K562 (cell line): ENCODE measurements around the gene C2. TPM values are rescaled to one million over a fixed set of nuclear protein-coding genes. Genes with fewer than 3 reads are reported as not detected.

Experiments
- CBFB ChIP-seq: sonication (generic); formaldehyde crosslinking; IDR thresholded peaks from 2 replicates; pipeline ENCODE4 v1.4.0; 2020; ENCODE audit warnings: mild to moderate bottlenecking, missing genetic modification reagents
- CHD4 ChIP-seq: fragments of 200-600 bp; sonication (generic); IDR thresholded peaks from 3 replicates; pipeline ENCODE4 v1.6.1; 2012; ENCODE audit warnings: low read depth, mild to moderate bottlenecking, mixed read lengths, low read length, inconsistent platforms; ENCODE audit not compliant: insufficient read depth, insufficient replicate concordance, poor library complexity, severe bottlenecking
- CREB1 ChIP-seq, 2 experiments: sonication (generic) in 1 of 2; formaldehyde crosslinking in 1 of 2; IDR thresholded peaks; 2 replicates each; pipeline versions ENCODE4 v1.6.1 to v1.8.0; 2012 to 2022; ENCODE audit warnings: inconsistent platforms in 1 of 2, mild to moderate bottlenecking in 1 of 2, missing genetic modification reagents in 1 of 2, moderate library complexity in 1 of 2
- CREM ChIP-seq: IDR thresholded peaks from 2 replicates; pipeline ENCODE4 v1.6.1; 2014; ENCODE audit warnings: antibody characterized with exemption, low read depth
- E4F1 ChIP-seq: fragments of 250-450 bp; sonication (Bioruptor Pico); IDR thresholded peaks from 2 replicates; pipeline ENCODE4 v1.5.0; 2021; ENCODE audit warnings: mild to moderate bottlenecking, borderline replicate concordance
- ETV5 ChIP-seq: sonication (generic); formaldehyde crosslinking; IDR thresholded peaks from 2 replicates; pipeline ENCODE4 v1.4.0; 2020; ENCODE audit warnings: low read depth, mild to moderate bottlenecking, missing genetic modification reagents
- FUS ChIP-seq: fragments of 200-400 bp; formaldehyde crosslinking; optimal IDR thresholded peaks from 2 replicates; pipeline ENCODE3; 2017; ENCODE audit warnings: low read depth, low read length
- PPARD ChIP-seq: fragments of 250-450 bp; sonication (Bioruptor Pico); IDR thresholded peaks from 2 replicates; pipeline ENCODE4 v1.8.0; 2022; ENCODE audit warnings: inconsistent platforms, mild to moderate bottlenecking, moderate library complexity
- SETDB1 ChIP-seq: IDR thresholded peaks from one replicate; pipeline ENCODE4 v1.6.1; 2012; ENCODE audit warnings: low read length, control low read depth, inconsistent platforms
- SLC30A9 ChIP-seq: fragments of 250-450 bp; sonication (Bioruptor Pico); IDR thresholded peaks from 2 replicates; pipeline ENCODE4 v1.8.0; 2022; ENCODE audit warnings: mild to moderate bottlenecking, moderate library complexity
- TAF1 ChIP-seq: IDR thresholded peaks from 2 replicates; pipeline ENCODE4 v1.6.1; 2011; ENCODE audit warnings: mild to moderate bottlenecking, low read length, moderate library complexity; ENCODE audit not compliant: insufficient read depth, control insufficient read depth, severe bottlenecking; ENCODE audit errors: extremely low read depth
- ZBTB49 ChIP-seq: sonication (generic); formaldehyde crosslinking; IDR thresholded peaks from 2 replicates; pipeline ENCODE4 v1.8.0; 2022; ENCODE audit warnings: missing genetic modification reagents, mild to moderate bottlenecking, borderline replicate concordance
- ZNF133 ChIP-seq: fragments of 250-450 bp; sonication (Bioruptor Pico); IDR thresholded peaks from 2 replicates; pipeline ENCODE4 v1.4.0; 2020; ENCODE audit warnings: mild to moderate bottlenecking
- ZNF511 ChIP-seq: sonication (generic); formaldehyde crosslinking; IDR thresholded peaks from 2 replicates; pipeline ENCODE4 v1.8.0; 2022; ENCODE audit warnings: mild to moderate bottlenecking, missing genetic modification reagents
- polyA plus RNA-seq, 8 experiments: library from polyadenylated mRNA; depleted of rRNA in 4 of 8; stranded (reverse) in 5 of 8; unstranded in 3 of 8; fragments of >200 nt; fragmentation: Nextera tagmentation in 2 of 8; fragmentation: Illumina TruSeq in 1 of 8; extraction: Ambion mirVana in 2 of 8; extraction: Trizol in 1 of 8; gene quantifications; 2 replicates each; pipeline versions ENCODE4 v1.2.1 to v1.2.3, GENCODE V29; 2011 to 2014; ENCODE audit warnings: inconsistent platforms in 1 of 8, missing spikeins in 1 of 8
- total RNA-seq, 7 experiments: library from RNA; depleted of rRNA in 6 of 7; stranded (reverse); fragments of >200 nt in 6 of 7; fragmentation: Illumina TruSeq in 2 of 7; extraction: Trizol in 2 of 7; gene quantifications; 2 replicates each; pipeline versions ENCODE4 v1.2.1 to v1.2.3, GENCODE V29; 2011 to 2021; ENCODE audit warnings: low replicate concordance in 1 of 7
- TF ChIP-seq, protein P1 (sequence below), 2 experiments: fragments of 200-800 bp in 1 of 2; sonication (Bioruptor generic) in 1 of 2; sonication (generic) in 1 of 2; formaldehyde crosslinking in 1 of 2; IDR thresholded peaks in 1 of 2; conservative IDR thresholded peaks in 1 of 2; 2 replicates each; pipeline versions ENCODE4 v1.5.0 to v1.6.1; 2016 to 2020; ENCODE audit warnings: missing compliant biosample characterization in 1 of 2, missing genetic modification characterization in 1 of 2, missing genetic modification reagents in 1 of 2
- TF ChIP-seq, protein P2 (sequence below), 2 experiments: fragments of 150-350 bp in 1 of 2; IDR thresholded peaks; 2 replicates each; pipeline ENCODE4 v1.6.1; 2012 to 2016; ENCODE audit warnings: low read depth in 2 of 2, low read length in 2 of 2, mild to moderate bottlenecking in 1 of 2, moderate library complexity in 1 of 2

Gene C2
- total and polyA plus RNA-seq, 9 of the 15 experiments (the other 6 are each of a cell fraction or from before 2014, with no cell fraction given): 0.05 to 1.1 (median 0.39) TPM; not detected in 1

DNA sequence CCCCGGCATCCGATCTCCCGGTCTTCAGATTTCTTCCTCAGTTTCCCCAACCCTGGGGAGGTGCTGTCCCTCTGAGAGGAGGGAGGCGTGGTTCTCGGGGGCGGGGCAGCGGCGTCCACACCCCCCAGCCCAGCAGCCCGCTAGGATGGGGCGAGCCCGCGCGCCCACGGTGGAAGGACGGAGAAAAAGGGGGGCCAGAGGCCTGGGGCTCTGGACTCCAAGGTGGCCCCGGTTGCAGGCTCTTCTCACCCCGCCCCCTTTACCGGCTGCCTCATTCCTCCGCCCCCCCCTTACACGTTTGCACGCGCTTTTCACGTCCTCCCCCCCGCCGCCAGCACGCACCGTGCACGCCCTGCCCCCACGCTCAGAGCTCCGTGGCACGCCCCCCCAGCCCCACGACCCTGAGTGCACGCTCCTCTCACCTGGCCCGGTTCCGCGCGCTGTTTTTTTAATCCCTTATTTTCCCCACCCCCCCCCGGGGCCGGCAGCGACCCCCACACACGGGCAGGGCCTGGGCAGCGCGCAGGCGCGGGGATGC, 26.0 kb upstream of the C2 start (continued):
- TF ChIP-seq, protein P1, sequence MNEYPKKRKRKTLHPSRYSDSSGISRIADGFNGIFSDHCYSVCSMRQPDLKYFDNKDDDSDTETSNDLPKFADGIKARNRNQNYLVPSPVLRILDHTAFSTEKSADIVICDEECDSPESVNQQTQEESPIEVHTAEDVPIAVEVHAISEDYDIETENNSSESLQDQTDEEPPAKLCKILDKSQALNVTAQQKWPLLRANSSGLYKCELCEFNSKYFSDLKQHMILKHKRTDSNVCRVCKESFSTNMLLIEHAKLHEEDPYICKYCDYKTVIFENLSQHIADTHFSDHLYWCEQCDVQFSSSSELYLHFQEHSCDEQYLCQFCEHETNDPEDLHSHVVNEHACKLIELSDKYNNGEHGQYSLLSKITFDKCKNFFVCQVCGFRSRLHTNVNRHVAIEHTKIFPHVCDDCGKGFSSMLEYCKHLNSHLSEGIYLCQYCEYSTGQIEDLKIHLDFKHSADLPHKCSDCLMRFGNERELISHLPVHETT (CRISPR knock-in tag; conservative IDR thresholded peaks at IDR 0.05 in 1 of 2, IDR thresholded peaks at IDR 0.05 in 1 of 2): no peak
- no peak for TF ChIP-seq ZBTB49 (CRISPR knock-in tag)
- no peak for TF ChIP-seq CBFB
- TF ChIP-seq PPARD (CRISPR knock-in tag): no peak
- no peak for TF ChIP-seq E4F1 (CRISPR knock-in tag)
- TF ChIP-seq, protein P2, sequence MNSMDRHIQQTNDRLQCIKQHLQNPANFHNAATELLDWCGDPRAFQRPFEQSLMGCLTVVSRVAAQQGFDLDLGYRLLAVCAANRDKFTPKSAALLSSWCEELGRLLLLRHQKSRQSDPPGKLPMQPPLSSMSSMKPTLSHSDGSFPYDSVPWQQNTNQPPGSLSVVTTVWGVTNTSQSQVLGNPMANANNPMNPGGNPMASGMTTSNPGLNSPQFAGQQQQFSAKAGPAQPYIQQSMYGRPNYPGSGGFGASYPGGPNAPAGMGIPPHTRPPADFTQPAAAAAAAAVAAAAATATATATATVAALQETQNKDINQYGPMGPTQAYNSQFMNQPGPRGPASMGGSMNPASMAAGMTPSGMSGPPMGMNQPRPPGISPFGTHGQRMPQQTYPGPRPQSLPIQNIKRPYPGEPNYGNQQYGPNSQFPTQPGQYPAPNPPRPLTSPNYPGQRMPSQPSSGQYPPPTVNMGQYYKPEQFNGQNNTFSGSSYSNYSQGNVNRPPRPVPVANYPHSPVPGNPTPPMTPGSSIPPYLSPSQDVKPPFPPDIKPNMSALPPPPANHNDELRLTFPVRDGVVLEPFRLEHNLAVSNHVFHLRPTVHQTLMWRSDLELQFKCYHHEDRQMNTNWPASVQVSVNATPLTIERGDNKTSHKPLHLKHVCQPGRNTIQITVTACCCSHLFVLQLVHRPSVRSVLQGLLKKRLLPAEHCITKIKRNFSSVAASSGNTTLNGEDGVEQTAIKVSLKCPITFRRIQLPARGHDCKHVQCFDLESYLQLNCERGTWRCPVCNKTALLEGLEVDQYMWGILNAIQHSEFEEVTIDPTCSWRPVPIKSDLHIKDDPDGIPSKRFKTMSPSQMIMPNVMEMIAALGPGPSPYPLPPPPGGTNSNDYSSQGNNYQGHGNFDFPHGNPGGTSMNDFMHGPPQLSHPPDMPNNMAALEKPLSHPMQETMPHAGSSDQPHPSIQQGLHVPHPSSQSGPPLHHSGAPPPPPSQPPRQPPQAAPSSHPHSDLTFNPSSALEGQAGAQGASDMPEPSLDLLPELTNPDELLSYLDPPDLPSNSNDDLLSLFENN (IDR thresholded peaks at IDR 0.05; ENCODE audit: low read depth in 2 of 2, low read length in 2 of 2): no peak; a peak in 1 of 4 replicates
- TF ChIP-seq TAF1: no peak
- TF ChIP-seq CHD4: no peak
- TF ChIP-seq CREM: no peak
- TF ChIP-seq ZNF511 (CRISPR knock-in tag): no peak
- TF ChIP-seq ZNF133: no peak
- TF ChIP-seq SLC30A9 (CRISPR knock-in tag): no peak
- TF ChIP-seq CREB1 (IDR thresholded peaks at IDR 0.05): peak; percentile 2; the same call in 1 of the 2 replicates
- peak; percentile 21; the same call in 1 of the 2 replicates for TF ChIP-seq CREB1 (CRISPR knock-in tag; IDR thresholded peaks at IDR 0.05)
- TF ChIP-seq ETV5 (CRISPR knock-in tag): no peak
- no peak for TF ChIP-seq FUS
- no peak for TF ChIP-seq SETDB1
